M059J (cell line): ENCODE data around the gene LHFPL2. TPM values are rescaled to one million over a fixed set of nuclear protein-coding genes. Genes with fewer than 3 reads are reported as not detected.

Experiments
- DNase-seq: peaks from one replicate; pipeline ENCODE4 v3.0.0-alpha.2; 2012; ENCODE audit warnings: low read depth
- total RNA-seq: library from RNA; depleted of rRNA; stranded (reverse); fragments of >200 nt; shearing (Covaris generic); gene quantifications from 2 replicates; pipeline ENCODE4 v1.2.3, GENCODE V29; 2014

The LHFPL2 gene
- total RNA-seq, 1 experiment from 2014 or later = 29.6 TPM

- no peak for DNase-seq
Measured at GRCh38 chr5:78618303-78618702, 30.3 kb downstream of the LHFPL2 start.

- DNase-seq = peak; percentile 79
Measured at GRCh38 chr5:78615697-78616096, 32.9 kb downstream of the LHFPL2 start.

- no peak for DNase-seq
Measured at GRCh38 chr5:78614816-78615215, 33.8 kb downstream of the LHFPL2 start.

- DNase-seq = no peak
Measured at GRCh38 chr5:78613756-78614155, 34.8 kb downstream of the LHFPL2 start.

- no peak for DNase-seq
Measured at GRCh38 chr5:78613151-78613533, 35.4 kb downstream of the LHFPL2 start.

- no peak for DNase-seq
Measured at GRCh38 chr5:78612227-78613150, 36.1 kb downstream of the LHFPL2 start.

GRCh38 chr5:78611126-78611605, 37.4 kb downstream of the LHFPL2 start:
- DNase-seq = peak; percentile 54

GRCh38 chr5:78610636-78611035, 37.9 kb downstream of the LHFPL2 start:
- DNase-seq = peak; percentile 40

- DNase-seq = peak; percentile 79
Measured at GRCh38 chr5:78610163-78610583, 38.4 kb downstream of the LHFPL2 start.

GRCh38 chr5:78607864-78608263, 40.7 kb downstream of the LHFPL2 start:
- no peak for DNase-seq

- no peak for DNase-seq
Measured at GRCh38 chr5:78606241-78606640, 42.3 kb downstream of the LHFPL2 start.

GRCh38 chr5:78605611-78606010, 43.0 kb downstream of the LHFPL2 start:
- DNase-seq = peak; percentile 54

GRCh38 chr5:78604689-78605285, 43.8 kb downstream of the LHFPL2 start:
- DNase-seq = no peak

- no peak for DNase-seq
Measured at GRCh38 chr5:78603636-78604175, 44.9 kb downstream of the LHFPL2 start.

- DNase-seq = no peak
Measured at GRCh38 chr5:78602400-78602799, 46.2 kb downstream of the LHFPL2 start.

- DNase-seq = peak; percentile 45
Measured at GRCh38 chr5:78601559-78602314, 46.8 kb downstream of the LHFPL2 start.

- peak; percentile 42 for DNase-seq
Measured at GRCh38 chr5:78600687-78601414, 47.7 kb downstream of the LHFPL2 start.

- DNase-seq = no peak
Measured at GRCh38 chr5:78598973-78599372, 49.6 kb downstream of the LHFPL2 start.

GRCh38 chr5:78597974-78598371, 50.6 kb downstream of the LHFPL2 start:
- peak; percentile 81 for DNase-seq

- DNase-seq = peak; percentile 82
Measured at GRCh38 chr5:78597068-78597973, 51.3 kb downstream of the LHFPL2 start.
